ENCODE results near the gene SESN1.
A peak's percentile ranks its signal among the peaks of the same experiment; 100 is the strongest.

Gene SESN1

GRCh38 chr6:109081516-109082187, 13.0 kb downstream of the SESN1 start:
- Histone ChIP-seq H3K36me3 (ENCODE audit: control insufficient read depth, insufficient read depth, low read length) (no peaks in the 10 kb centered on the region), H3K9me3 (ENCODE audit: control insufficient read depth, insufficient read depth, low read length) (no peaks in the 10 kb centered on the region), H3K27me3 (ENCODE audit: control insufficient read depth, insufficient read depth, low read length) (no peaks in the 10 kb centered on the region), H3K4me3 (ENCODE audit: low read length) (no peak overlapping the region), H3K27ac (ENCODE audit: low read length) (no peak overlapping the region), H3K4me1 (ENCODE audit: control insufficient read depth, insufficient read depth, low read length) (no peaks in the 10 kb centered on the region)
- no CpG with 5 or more reads among the region's 4 CpGs for WGBS (ENCODE audit: insufficient coverage, insufficient read length)
- DNase-seq (ENCODE audit: low read depth, low spot score) = no peak

- no CpG with 5 or more reads among the region's 1 CpG for WGBS (ENCODE audit: insufficient coverage, insufficient read length)
- Histone ChIP-seq H3K4me1 (ENCODE audit: control insufficient read depth, insufficient read depth, low read length) (no peaks in the 10 kb centered on the region), H3K27me3 (ENCODE audit: control insufficient read depth, insufficient read depth, low read length) (no peaks in the 10 kb centered on the region), H3K27ac (ENCODE audit: low read length) (no peak overlapping the region), H3K9me3 (ENCODE audit: control insufficient read depth, insufficient read depth, low read length) (no peaks in the 10 kb centered on the region), H3K36me3 (ENCODE audit: control insufficient read depth, insufficient read depth, low read length) (no peaks in the 10 kb centered on the region), H3K4me3 (ENCODE audit: low read length) (no peak overlapping the region)
- no peak for DNase-seq (ENCODE audit: low read depth, low spot score)
Measured at GRCh38 chr6:109081026-109081425, 13.6 kb downstream of the SESN1 start.

GRCh38 chr6:109079981-109080380, 14.7 kb downstream of the SESN1 start:
- Histone ChIP-seq H3K4me1 (ENCODE audit: control insufficient read depth, insufficient read depth, low read length) (no peaks in the 10 kb centered on the region), H3K27ac (ENCODE audit: low read length) (no peak overlapping the region), H3K4me3 (ENCODE audit: low read length) (no peak overlapping the region), H3K27me3 (ENCODE audit: control insufficient read depth, insufficient read depth, low read length) (no peaks in the 10 kb centered on the region), H3K36me3 (ENCODE audit: control insufficient read depth, insufficient read depth, low read length) (no peaks in the 10 kb centered on the region), H3K9me3 (ENCODE audit: control insufficient read depth, insufficient read depth, low read length) (no peaks in the 10 kb centered on the region)
- WGBS (ENCODE audit: insufficient coverage, insufficient read length) = no CpG with 5 or more reads among the region's 4 CpGs
- no peak for DNase-seq (ENCODE audit: low read depth, low spot score)

- no peaks in the 10 kb centered on the region for H3K36me3 ChIP-seq (ENCODE audit: control insufficient read depth, insufficient read depth, low read length)
- no peaks in the 10 kb centered on the region for H3K27me3 ChIP-seq (ENCODE audit: control insufficient read depth, insufficient read depth, low read length)
- H3K9me3 ChIP-seq (ENCODE audit: control insufficient read depth, insufficient read depth, low read length) = no peaks in the 10 kb centered on the region
- no peak overlapping the region for H3K4me3 ChIP-seq (ENCODE audit: low read length)
- WGBS (ENCODE audit: insufficient coverage, insufficient read length) = no CpG with 5 or more reads among the region's 3 CpGs
- no peak for DNase-seq (ENCODE audit: low read depth, low spot score)
- H3K4me1 ChIP-seq (ENCODE audit: control insufficient read depth, insufficient read depth, low read length) = no peaks in the 10 kb centered on the region
- H3K27ac ChIP-seq (ENCODE audit: low read length) = no peak overlapping the region
Measured at GRCh38 chr6:109076377-109076776, 18.3 kb downstream of the SESN1 start.

DNA sequence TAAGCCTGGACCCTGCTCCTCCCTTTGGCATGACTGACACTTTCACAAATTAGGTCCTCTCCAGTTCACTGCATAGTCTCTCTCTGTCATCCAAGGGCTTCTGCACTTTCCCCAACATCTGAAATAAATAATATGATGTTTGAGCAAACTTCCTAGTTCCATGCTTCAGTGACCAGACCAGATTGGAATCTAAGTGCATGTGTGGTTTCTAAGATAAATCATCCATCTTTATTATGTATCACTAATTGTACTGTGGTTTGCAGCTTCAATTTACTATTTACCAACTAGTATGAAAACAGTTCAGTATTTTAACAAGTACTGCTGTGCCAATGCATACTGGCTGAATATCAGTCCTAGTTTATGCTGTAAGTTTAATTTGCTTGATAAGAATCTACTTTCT, 18.7 kb downstream of the SESN1 start:
- no peak overlapping the region for H3K27ac ChIP-seq (ENCODE audit: low read length)
- DNase-seq (ENCODE audit: low read depth, low spot score) = no peak

GRCh38 chr6:109074133-109074415, 20.6 kb downstream of the SESN1 start:
- Histone ChIP-seq H3K27ac (ENCODE audit: low read length) (no peak overlapping the region), H3K36me3 (ENCODE audit: control insufficient read depth, insufficient read depth, low read length) (no peaks in the 10 kb centered on the region), H3K4me1 (ENCODE audit: control insufficient read depth, insufficient read depth, low read length) (no peaks in the 10 kb centered on the region), H3K9me3 (ENCODE audit: control insufficient read depth, insufficient read depth, low read length) (no peaks in the 10 kb centered on the region), H3K27me3 (ENCODE audit: control insufficient read depth, insufficient read depth, low read length) (no peaks in the 10 kb centered on the region), H3K4me3 (ENCODE audit: low read length) (no peak overlapping the region)
- no peak for DNase-seq (ENCODE audit: low read depth, low spot score)

More for the DNA sequence above, 18.7 kb downstream of the SESN1 start:
- H3K4me1 ChIP-seq (ENCODE audit: control insufficient read depth, insufficient read depth, low read length) = no peaks in the 10 kb centered on the region
- H3K27me3 ChIP-seq (ENCODE audit: control insufficient read depth, insufficient read depth, low read length) = no peaks in the 10 kb centered on the region
- H3K36me3 ChIP-seq (ENCODE audit: control insufficient read depth, insufficient read depth, low read length) = no peaks in the 10 kb centered on the region
- H3K9me3 ChIP-seq (ENCODE audit: control insufficient read depth, insufficient read depth, low read length) = no peaks in the 10 kb centered on the region
- H3K4me3 ChIP-seq (ENCODE audit: low read length) = no peak overlapping the region

DNA sequence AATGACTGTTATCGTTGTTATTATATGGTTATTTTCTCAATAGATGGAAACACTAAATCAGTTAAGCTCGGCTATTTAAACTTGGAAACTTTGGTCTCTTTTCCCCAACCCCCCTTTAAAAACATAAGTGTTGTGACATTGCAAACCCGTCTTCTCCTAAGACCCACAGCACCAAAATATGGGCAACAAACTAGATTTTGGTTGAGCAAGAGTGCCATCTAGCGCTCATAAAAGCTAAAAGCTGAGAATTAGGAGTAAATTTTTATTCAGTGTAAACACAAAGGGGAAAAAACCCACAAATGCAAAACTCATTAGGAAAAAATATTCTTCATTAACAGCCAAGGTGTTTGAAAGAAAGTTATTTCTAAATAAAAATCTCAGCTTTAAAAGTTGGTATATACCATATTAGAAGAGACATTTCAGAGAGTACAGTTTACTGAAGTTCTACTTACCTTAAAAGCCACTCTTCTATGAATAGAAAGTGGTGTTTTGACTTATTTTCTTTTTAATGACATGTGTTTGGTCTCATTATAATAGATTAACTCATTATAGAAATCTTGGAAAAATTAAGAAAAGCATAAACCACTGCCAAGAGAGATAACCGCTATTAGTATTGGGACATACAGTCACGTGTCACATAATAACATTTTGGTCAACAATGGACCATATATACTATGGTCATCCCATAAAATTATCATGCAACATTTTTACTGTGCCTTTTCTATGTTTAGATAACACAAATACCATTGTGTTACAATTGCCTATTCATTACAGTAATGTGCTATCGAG, 21.1 kb downstream of the SESN1 start:
- H3K4me1 ChIP-seq (ENCODE audit: control insufficient read depth, insufficient read depth, low read length) = no peaks in the 10 kb centered on the region
- no peak overlapping the region for H3K27ac ChIP-seq (ENCODE audit: low read length)
- H3K9me3 ChIP-seq (ENCODE audit: control insufficient read depth, insufficient read depth, low read length) = no peaks in the 10 kb centered on the region
- H3K27me3 ChIP-seq (ENCODE audit: control insufficient read depth, insufficient read depth, low read length) = no peaks in the 10 kb centered on the region
- H3K4me3 ChIP-seq (ENCODE audit: low read length) = no peak overlapping the region
- H3K36me3 ChIP-seq (ENCODE audit: control insufficient read depth, insufficient read depth, low read length) = no peaks in the 10 kb centered on the region
- no CpG with 5 or more reads among the region's 7 CpGs for WGBS (ENCODE audit: insufficient coverage, insufficient read length)
- DNase-seq (ENCODE audit: low read depth, low spot score) = peak; percentile 48

GRCh38 chr6:109071125-109071917, 23.3 kb downstream of the SESN1 start:
- no peaks in the 10 kb centered on the region for H3K9me3 ChIP-seq (ENCODE audit: control insufficient read depth, insufficient read depth, low read length)
- WGBS (ENCODE audit: insufficient coverage, insufficient read length) = no CpG with 5 or more reads among the region's 7 CpGs
- H3K27me3 ChIP-seq (ENCODE audit: control insufficient read depth, insufficient read depth, low read length) = no peaks in the 10 kb centered on the region
- H3K4me1 ChIP-seq (ENCODE audit: control insufficient read depth, insufficient read depth, low read length) = no peaks in the 10 kb centered on the region
- H3K27ac ChIP-seq (ENCODE audit: low read length) = no peak overlapping the region
- no peak for DNase-seq (ENCODE audit: low read depth, low spot score)
- H3K4me3 ChIP-seq (ENCODE audit: low read length) = no peak overlapping the region
- no peaks in the 10 kb centered on the region for H3K36me3 ChIP-seq (ENCODE audit: control insufficient read depth, insufficient read depth, low read length)

DNA sequence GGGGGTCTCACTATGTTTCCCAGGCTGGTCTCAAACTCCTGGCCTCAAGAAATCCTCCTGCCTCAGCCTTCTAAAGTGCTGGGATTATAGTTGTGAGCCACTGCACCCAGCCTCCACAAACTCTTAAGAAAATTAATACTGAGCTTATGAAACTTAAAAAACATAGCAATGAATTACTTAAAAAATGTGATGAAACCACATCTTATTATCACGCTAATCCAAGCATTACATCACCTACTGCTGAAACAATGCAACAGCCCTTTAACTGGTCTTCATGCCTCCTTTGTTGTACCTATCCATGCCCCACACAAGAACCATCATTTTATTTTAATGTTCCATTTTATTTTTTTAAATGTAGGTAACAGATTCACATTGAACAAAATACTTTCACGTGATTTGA, 24.9 kb downstream of the SESN1 start:
- Histone ChIP-seq H3K9me3 (ENCODE audit: control insufficient read depth, insufficient read depth, low read length) (no peaks in the 10 kb centered on the region), H3K36me3 (ENCODE audit: control insufficient read depth, insufficient read depth, low read length) (no peaks in the 10 kb centered on the region), H3K4me1 (ENCODE audit: control insufficient read depth, insufficient read depth, low read length) (no peaks in the 10 kb centered on the region), H3K27me3 (ENCODE audit: control insufficient read depth, insufficient read depth, low read length) (no peaks in the 10 kb centered on the region), H3K27ac (ENCODE audit: low read length) (no peak overlapping the region), H3K4me3 (ENCODE audit: low read length) (no peak overlapping the region)
- DNase-seq (ENCODE audit: low read depth, low spot score) = no peak
- WGBS (ENCODE audit: insufficient coverage, insufficient read length) = no CpG with 5 or more reads among the region's 2 CpGs

DNA sequence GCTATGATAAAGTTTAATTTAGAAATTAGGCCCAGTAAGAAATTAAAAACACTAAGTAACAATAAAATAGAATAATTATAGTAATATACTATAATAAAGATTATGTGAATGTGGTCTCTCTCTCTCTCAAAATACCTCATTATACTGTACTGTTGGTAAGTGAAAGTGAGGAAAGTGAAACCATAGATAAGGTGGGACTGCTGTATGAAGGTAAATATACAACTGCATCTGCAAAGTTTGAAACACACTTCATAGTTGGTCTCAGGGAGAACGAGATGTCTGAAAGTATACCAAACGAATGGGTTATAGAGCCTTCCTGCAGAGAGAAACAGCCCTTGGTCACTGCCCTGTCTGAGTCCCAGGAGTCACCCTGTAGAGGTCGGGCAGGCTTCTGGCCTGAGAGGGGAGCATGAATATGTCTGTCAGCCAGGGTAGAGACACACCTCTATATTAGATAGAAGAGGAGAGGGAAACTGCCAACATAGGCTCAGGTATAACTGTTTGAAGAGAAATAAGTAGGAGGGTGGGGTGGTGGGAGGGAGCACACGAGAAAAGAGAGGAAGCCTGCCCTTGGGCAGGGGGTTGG, 31.8 kb downstream of the SESN1 start:
- no peaks in the 10 kb centered on the region for H3K27me3 ChIP-seq (ENCODE audit: control insufficient read depth, insufficient read depth, low read length)
- H3K9me3 ChIP-seq (ENCODE audit: control insufficient read depth, insufficient read depth, low read length) = no peaks in the 10 kb centered on the region
- no peak overlapping the region for H3K27ac ChIP-seq (ENCODE audit: low read length)
- no peak overlapping the region for H3K4me3 ChIP-seq (ENCODE audit: low read length)
- no peaks in the 10 kb centered on the region for H3K4me1 ChIP-seq (ENCODE audit: control insufficient read depth, insufficient read depth, low read length)
- no CpG with 5 or more reads among the region's 4 CpGs for WGBS (ENCODE audit: insufficient coverage, insufficient read length)
- H3K36me3 ChIP-seq (ENCODE audit: control insufficient read depth, insufficient read depth, low read length) = no peaks in the 10 kb centered on the region
- DNase-seq (ENCODE audit: low read depth, low spot score) = no peak

Measured in iPS DF 6.9 (cell line).